ENCODE measurements around the gene EDC3. TPM values are rescaled to one million over a fixed set of nuclear protein-coding genes. Genes with fewer than 3 reads are reported as not detected.

Gene EDC3
- total and polyA plus RNA-seq, 9 of the 15 experiments (the other 6 are each of a cell fraction or from before 2014, with no cell fraction given), result 11.7 to 63.9 (median 32.8) TPM

GRCh38 chr15:74615508-74616365 lies 80.1 kb downstream of the EDC3 start, which contains the start of gene CLK3 (continued):
- TF ChIP-seq SMARCA4 (IDR thresholded peaks at IDR 0.05) (no peak), ZNF140 (CRISPR knock-in tag; IDR thresholded peaks at IDR 0.05) (no peak), RNF2 (IDR thresholded peaks at IDR 0.05) (peak; percentile 59; the same call in 1 of the 2 replicates), ZNF280B (CRISPR knock-in tag; IDR thresholded peaks at IDR 0.05) (no peak), ATF1 (CRISPR knock-in tag; IDR thresholded peaks at IDR 0.05) (peak; percentile 51; the same call in 1 of the 2 replicates), ATF1 (tag; IDR thresholded peaks at IDR 0.05) (peak; percentile 95), YY1 (IDR thresholded peaks at IDR 0.05; ENCODE audit: borderline replicate concordance in 1 of 3, control insufficient read depth in 1 of 3, extremely low read depth in 1 of 3, insufficient read depth in 3 of 3, insufficient read length in 1 of 3, insufficient replicate concordance in 2 of 3, low read depth in 1 of 3, low read length in 2 of 3) (peak in 2 of 3 experiments; percentile 39 to 49), MCM7 (IDR thresholded peaks at IDR 0.05) (no peak), TSC22D4 (tag; IDR thresholded peaks at IDR 0.05) (no peak), ZNF212 (CRISPR knock-in tag; IDR thresholded peaks at IDR 0.05) (no peak), RBM25 (IDR thresholded peaks at IDR 0.05; ENCODE audit: low read depth, low read length, severe bottlenecking) (no peak), SAP30 (IDR thresholded peaks at IDR 0.05; ENCODE audit: borderline replicate concordance, insufficient read depth, low read depth, low read length, poor library complexity, severe bottlenecking) (peak; percentile 53), ZNF707 (CRISPR knock-in tag; conservative IDR thresholded peaks at IDR 0.05) (no peak), XRCC4 (IDR thresholded peaks at IDR 0.05; ENCODE audit: extremely low read depth, insufficient read depth, insufficient read length) (no peak), TFAP4 (CRISPR knock-in tag; IDR thresholded peaks at IDR 0.05; ENCODE audit: borderline replicate concordance) (peak; percentile 80), SNAPC5 (CRISPR knock-in tag; IDR thresholded peaks at IDR 0.05) (no peak), MEF2D (tag; conservative IDR thresholded peaks at IDR 0.05; ENCODE audit: low read depth) (no peak), CGGBP1 (CRISPR knock-in tag; IDR thresholded peaks at IDR 0.05) (no peak), ZNF316 (IDR thresholded peaks at IDR 0.05) (no peak), SMARCA5 (IDR thresholded peaks at IDR 0.05) (no peak), TRIM28 (IDR thresholded peaks at IDR 0.05) (no peak), SNIP1 (IDR thresholded peaks at IDR 0.05; ENCODE audit: low read depth) (peak; percentile 67; the same call in 1 of the 2 replicates), ZNF175 (CRISPR knock-in tag; IDR thresholded peaks at IDR 0.05; ENCODE audit: low read depth) (no peak), KAT8 (IDR thresholded peaks at IDR 0.05; ENCODE audit: low read depth) (no peak), ZNF282 (CRISPR knock-in tag; IDR thresholded peaks at IDR 0.05) (0 out of 2 replicates have a peak, but pooled peaks have one; percentile 13), SMAD3 (CRISPR knock-in tag; conservative IDR thresholded peaks at IDR 0.05) (no peak), HDAC1 (IDR thresholded peaks at IDR 0.05) (no peak; a peak in 1 of 4 replicates)

Measured in K562 (cell line).